K562 (cell line): ENCODE measurements around the gene VWA3B. TPM values are rescaled to one million over a fixed set of nuclear protein-coding genes. Genes with fewer than 3 reads are reported as not detected.

ENCODE experiments used
- ATAC-seq: fragments of 200-7000 bp; cut with Tn5 transposase; 3 replicates; pipeline ENCODE4 v1.9.1; 2020; ENCODE audit warnings: moderate library complexity
- BruUV-seq: library from RNA; stranded (reverse); fragments of 400-500 nt; replicated peaks from 2 replicates; lab custom pipeline; 2021; lab: Mats Ljungman, UMichigan
- CTCF ChIA-PET: fragments of 300-600 bp; formaldehyde crosslinking; extraction: SDS; loops from one replicate; lab custom pipeline; 2021; ENCODE audit warnings: low intra/inter-chr PET ratio; lab: Yijun Ruan, JAX
- POLR2A ChIA-PET: fragments of 300-600, 350-650 bp; sonication (Branson Sonifier 250); formaldehyde crosslinking; extraction: SDS; loops from one replicate; lab custom pipeline; 2021; ENCODE audit warnings: antibody characterized with exemption, inconsistent platforms; lab: Yijun Ruan, JAX
- DNase-seq, 4 experiments: peaks; one replicate each; pipeline versions ENCODE4 v3.0.0 to v3.0.0-alpha.2; 2011 to 2018; ENCODE audit warnings: low spot score in 3 of 4, mixed read lengths in 3 of 4; ENCODE audit errors: extremely low read depth in 1 of 4
- FAIRE-seq: peaks from 2 replicates; lab custom pipeline; 2011; peaks lifted over from hg19 to GRCh38; lab: Jason Lieb, UNC
- H2AFZ ChIP-seq: 2 replicates; pipeline ENCODE4 v1.6.0; 2011; ENCODE audit warnings: low read depth, low read length, control low read depth, inconsistent platforms
- H3K27ac ChIP-seq: fragments of 200-600 bp; 3 replicates; pipeline ENCODE4 v1.8.0; 2011; ENCODE audit warnings: low read depth, mild to moderate bottlenecking, control low read depth, inconsistent platforms, low read length, moderate library complexity, mixed read lengths; ENCODE audit errors: extremely low read depth
- H3K27me3 ChIP-seq, 2 experiments: fragments of 300-600 bp in 1 of 2; 2 replicates in 1 of 2; 3 replicates in 1 of 2; pipeline versions ENCODE4 v1.6.0 to v1.8.0; 2011; ENCODE audit warnings: inconsistent platforms in 2 of 2, low read length in 2 of 2, mild to moderate bottlenecking in 1 of 2, mixed read lengths in 1 of 2, moderate library complexity in 1 of 2; ENCODE audit not compliant: control insufficient read depth in 2 of 2, insufficient read depth in 2 of 2
- H3K36me3 ChIP-seq: fragments of 300-600 bp; 3 replicates; pipeline ENCODE4 v1.8.0; 2011; ENCODE audit warnings: mild to moderate bottlenecking, low read length, inconsistent platforms; ENCODE audit not compliant: control insufficient read depth, insufficient read depth
- H3K4me1 ChIP-seq, 2 experiments: fragments of 200-600 bp in 1 of 2; replicated peaks in 1 of 2; 2 replicates in 1 of 2; 3 replicates in 1 of 2; pipeline versions ENCODE4 v1.5.1 to v1.8.0; 2011; ENCODE audit warnings: inconsistent platforms in 2 of 2, low read length in 2 of 2, mild to moderate bottlenecking in 1 of 2, mixed read lengths in 1 of 2, moderate library complexity in 1 of 2; ENCODE audit not compliant: control insufficient read depth in 2 of 2, insufficient read depth in 2 of 2
- H3K4me2 ChIP-seq: 2 replicates; pipeline ENCODE4 v1.6.1; 2011; ENCODE audit warnings: low read length, control low read depth, inconsistent platforms, mixed read lengths; ENCODE audit not compliant: insufficient read depth
- H3K4me3 ChIP-seq: fragments of 200-600 bp; sonication (generic), shearing (Covaris generic); 2 replicates; pipeline ENCODE4 v1.5.1; 2016; ENCODE audit warnings: control low read depth, inconsistent platforms
- H3K79me2 ChIP-seq: fragments of 200-600 bp; 3 replicates; pipeline ENCODE4 v1.8.0; 2011; ENCODE audit warnings: low read length, inconsistent platforms; ENCODE audit not compliant: control insufficient read depth, insufficient read depth
- H3K9ac ChIP-seq, 2 experiments: 2 replicates each; pipeline versions ENCODE4 v1.6.0 to v1.6.1; 2011; ENCODE audit warnings: low read depth in 2 of 2, low read length in 2 of 2, control low read depth in 1 of 2, inconsistent platforms in 1 of 2, mild to moderate bottlenecking in 1 of 2, mixed read lengths in 1 of 2; ENCODE audit not compliant: insufficient read depth in 1 of 2
- H3K9me1 ChIP-seq: one replicate; pipeline ENCODE4 v1.6.0; 2011; ENCODE audit warnings: inconsistent platforms, mild to moderate bottlenecking, low read length, moderate library complexity; ENCODE audit not compliant: control insufficient read depth, insufficient read depth
- H3K9me3 ChIP-seq: replicated peaks from 2 replicates; pipeline ENCODE4 v1.5.1; 2011; ENCODE audit warnings: low read depth, low read length, inconsistent platforms; ENCODE audit not compliant: control insufficient read depth, insufficient read depth
- H4K20me1 ChIP-seq: replicated peaks from 2 replicates; pipeline ENCODE4 v1.6.1; 2011; ENCODE audit warnings: low read length, inconsistent platforms, mixed read lengths; ENCODE audit not compliant: control insufficient read depth, insufficient read depth
- DPF2 ChIP-seq: fragments of 450-650 bp; IDR thresholded peaks from 2 replicates; pipeline ENCODE4 v1.6.1; 2016
- ESRRA ChIP-seq: fragments of 450-650 bp; IDR thresholded peaks from 2 replicates; pipeline ENCODE4 v1.6.1; 2014; ENCODE audit warnings: low read depth, mild to moderate bottlenecking, moderate library complexity, borderline replicate concordance
- HMG20A ChIP-seq: fragments of 450-650 bp; formaldehyde crosslinking; conservative IDR thresholded peaks from 2 replicates; pipeline ENCODE4 v1.4.0; 2020; ENCODE audit warnings: mild to moderate bottlenecking, mixed read lengths
- POLR2G ChIP-seq: fragments of 200-400 bp; formaldehyde crosslinking; IDR thresholded peaks from 2 replicates; pipeline ENCODE4 v1.6.1; 2017; ENCODE audit warnings: low read depth, mild to moderate bottlenecking, antibody characterized with exemption, low read length, moderate library complexity
- ZNF584 ChIP-seq: fragments of 200-800 bp; sonication (Bioruptor generic); IDR thresholded peaks from 2 replicates; pipeline ENCODE4 v1.6.1; 2016; ENCODE audit warnings: low read depth, mild to moderate bottlenecking, missing genetic modification characterization, missing compliant biosample characterization
- ZNF695 ChIP-seq: fragments of 450-650 bp; formaldehyde crosslinking; IDR thresholded peaks from 2 replicates; pipeline ENCODE4 v1.4.0; 2020; ENCODE audit warnings: mild to moderate bottlenecking, moderate library complexity
- WGBS: fragments of 100-300 bp; shearing (Covaris generic); methylation state at CpG from one replicate; pipeline ENCODE4 v1.1.6; 2016; ENCODE audit warnings: low coverage, mixed read lengths; ENCODE audit not compliant: insufficient coverage; ENCODE audit errors: missing lambda C conversion rate; 5-methylcytosine and 5-hydroxymethylcytosine counted together
- in situ Hi-C: fragments of 300-500 bp; cut with MboI; formaldehyde crosslinking; loops from 4 replicates; pipeline ENCODE4 v1.15.0; 2018; ENCODE audit warnings: inconsistent platforms, mixed read lengths
- intact Hi-C: fragments of 100-400 bp; cut with micrococcal nuclease; formaldehyde crosslinking; loops from 2 replicates; pipeline ENCODE4 v1.14.2; 2022
- polyA plus RNA-seq, 8 experiments: library from polyadenylated mRNA; depleted of rRNA in 4 of 8; stranded (reverse) in 5 of 8; unstranded in 3 of 8; fragments of >200 nt; fragmentation: Nextera tagmentation in 2 of 8; fragmentation: Illumina TruSeq in 1 of 8; extraction: Ambion mirVana in 2 of 8; extraction: Trizol in 1 of 8; gene quantifications; 2 replicates each; pipeline versions ENCODE4 v1.2.1 to v1.2.3, GENCODE V29; 2011 to 2014; ENCODE audit warnings: inconsistent platforms in 1 of 8, missing spikeins in 1 of 8
- total RNA-seq, 7 experiments: library from RNA; depleted of rRNA in 6 of 7; stranded (reverse); fragments of >200 nt in 6 of 7; fragmentation: Illumina TruSeq in 2 of 7; extraction: Trizol in 2 of 7; gene quantifications; 2 replicates each; pipeline versions ENCODE4 v1.2.1 to v1.2.3, GENCODE V29; 2011 to 2021; ENCODE audit warnings: low replicate concordance in 1 of 7
- TF ChIP-seq, protein P1 (sequence below): fragments of 450-650 bp; IDR thresholded peaks from 2 replicates; pipeline ENCODE4 v1.6.1; 2017; ENCODE audit warnings: antibody characterized with exemption
- TF ChIP-seq, protein P2 (sequence below): IDR thresholded peaks from 2 replicates; pipeline ENCODE4 v1.6.1; 2011; ENCODE audit warnings: borderline replicate concordance, low read depth, mild to moderate bottlenecking, moderate library complexity, low read length; ENCODE audit not compliant: insufficient read depth, poor library complexity, severe bottlenecking

The VWA3B gene
- total and polyA plus RNA-seq, 9 of the 15 experiments (the other 6 are each of a cell fraction or from before 2014, with no cell fraction given) = not detected

DNA sequence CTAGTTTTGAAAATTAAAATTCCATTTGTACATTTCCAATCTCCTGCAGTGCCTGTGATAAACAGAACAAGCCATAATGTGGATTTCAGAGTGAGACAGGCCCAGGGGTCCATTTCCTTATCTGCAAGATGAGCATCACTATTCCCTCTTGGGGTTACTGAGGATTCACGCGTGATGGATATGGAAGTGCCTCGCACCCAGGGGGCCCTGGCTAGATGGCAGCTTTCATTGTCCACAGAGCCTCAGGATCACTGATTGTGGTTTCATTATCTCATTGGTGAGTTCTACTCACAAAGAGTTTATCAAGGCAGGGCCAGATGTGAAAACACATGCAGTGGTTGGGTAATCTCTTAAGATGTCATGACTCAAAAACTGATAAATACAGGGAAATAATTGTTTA, 270.9 kb downstream of the VWA3B start:
- no peak overlapping the region for H3K4me3 ChIP-seq
- H3K79me2 ChIP-seq = no peaks in the 10 kb centered on the region
- ATAC-seq = no peak
- no peak overlapping the region for H3K9ac ChIP-seq
- H3K9me1 ChIP-seq = no peaks in the 10 kb centered on the region
- no peak for FAIRE-seq
- in situ Hi-C loops = no loop called here
- TF ChIP-seq POLR2G (no peak), ZNF584 (CRISPR knock-in tag) (no peak), ZNF695 (CRISPR knock-in tag) (no peak), DPF2 (no peak), ESRRA (no peak), HMG20A (CRISPR knock-in tag) (no peak)
- TF ChIP-seq, protein P1, sequence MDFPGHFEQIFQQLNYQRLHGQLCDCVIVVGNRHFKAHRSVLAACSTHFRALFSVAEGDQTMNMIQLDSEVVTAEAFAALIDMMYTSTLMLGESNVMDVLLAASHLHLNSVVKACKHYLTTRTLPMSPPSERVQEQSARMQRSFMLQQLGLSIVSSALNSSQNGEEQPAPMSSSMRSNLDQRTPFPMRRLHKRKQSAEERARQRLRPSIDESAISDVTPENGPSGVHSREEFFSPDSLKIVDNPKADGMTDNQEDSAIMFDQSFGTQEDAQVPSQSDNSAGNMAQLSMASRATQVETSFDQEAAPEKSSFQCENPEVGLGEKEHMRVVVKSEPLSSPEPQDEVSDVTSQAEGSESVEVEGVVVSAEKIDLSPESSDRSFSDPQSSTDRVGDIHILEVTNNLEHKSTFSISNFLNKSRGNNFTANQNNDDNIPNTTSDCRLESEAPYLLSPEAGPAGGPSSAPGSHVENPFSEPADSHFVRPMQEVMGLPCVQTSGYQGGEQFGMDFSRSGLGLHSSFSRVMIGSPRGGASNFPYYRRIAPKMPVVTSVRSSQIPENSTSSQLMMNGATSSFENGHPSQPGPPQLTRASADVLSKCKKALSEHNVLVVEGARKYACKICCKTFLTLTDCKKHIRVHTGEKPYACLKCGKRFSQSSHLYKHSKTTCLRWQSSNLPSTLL = no peak
- TF ChIP-seq, protein P2, sequence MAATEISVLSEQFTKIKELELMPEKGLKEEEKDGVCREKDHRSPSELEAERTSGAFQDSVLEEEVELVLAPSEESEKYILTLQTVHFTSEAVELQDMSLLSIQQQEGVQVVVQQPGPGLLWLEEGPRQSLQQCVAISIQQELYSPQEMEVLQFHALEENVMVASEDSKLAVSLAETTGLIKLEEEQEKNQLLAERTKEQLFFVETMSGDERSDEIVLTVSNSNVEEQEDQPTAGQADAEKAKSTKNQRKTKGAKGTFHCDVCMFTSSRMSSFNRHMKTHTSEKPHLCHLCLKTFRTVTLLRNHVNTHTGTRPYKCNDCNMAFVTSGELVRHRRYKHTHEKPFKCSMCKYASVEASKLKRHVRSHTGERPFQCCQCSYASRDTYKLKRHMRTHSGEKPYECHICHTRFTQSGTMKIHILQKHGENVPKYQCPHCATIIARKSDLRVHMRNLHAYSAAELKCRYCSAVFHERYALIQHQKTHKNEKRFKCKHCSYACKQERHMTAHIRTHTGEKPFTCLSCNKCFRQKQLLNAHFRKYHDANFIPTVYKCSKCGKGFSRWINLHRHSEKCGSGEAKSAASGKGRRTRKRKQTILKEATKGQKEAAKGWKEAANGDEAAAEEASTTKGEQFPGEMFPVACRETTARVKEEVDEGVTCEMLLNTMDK = no peak
- H4K20me1 ChIP-seq = no peaks in the 10 kb centered on the region
- no peaks in the 10 kb centered on the region; the same call in 1 of the 2 replicates for H3K9me3 ChIP-seq
- H3K36me3 ChIP-seq = no peaks in the 10 kb centered on the region
- H3K27me3 ChIP-seq = no peaks in the 10 kb centered on the region; a peak in 2 of 5 replicates
- no peaks in the 10 kb centered on the region for H3K4me1 ChIP-seq
- ChIA-PET CTCF (no interaction called here), POLR2A (no interaction called here)
- intact Hi-C loops = no loop called here
- DNase-seq = no peak
- no peak overlapping the region for H3K4me2 ChIP-seq
- H3K27ac ChIP-seq = no peak overlapping the region
- BruUV-seq = no TSS peak
- 0% methylated on average over 3 of the region's 3 CpGs for WGBS
- no peak overlapping the region for H2AFZ ChIP-seq
